Colonic mucosa (tissue), 4 donors: ENCODE measurements around the gene VPREB3. TPM values are rescaled to one million over a fixed set of nuclear protein-coding genes. Genes with fewer than 3 reads are reported as not detected.
A peak's percentile ranks its signal among the peaks of the same experiment; 100 is the strongest.

Experiments used
- DNase-seq: peaks from one replicate; pipeline ENCODE4 v3.0.0-alpha.2; 2020
- H3K27ac ChIP-seq: fragments of 200-600 bp; one replicate; pipeline ENCODE4 v1.8.0; 2021
- H3K27me3 ChIP-seq: fragments of 200-600 bp; one replicate; pipeline ENCODE4 v1.8.0; 2021
- H3K36me3 ChIP-seq: fragments of 200-600 bp; one replicate; pipeline ENCODE4 v1.8.0; 2021
- H3K4me1 ChIP-seq: fragments of 200-600 bp; one replicate; pipeline ENCODE4 v1.8.0; 2021; ENCODE audit warnings: mild to moderate bottlenecking
- H3K4me3 ChIP-seq: fragments of 200-600 bp; one replicate; pipeline ENCODE4 v1.8.0; 2021
- H3K9ac ChIP-seq, 2 donors: one replicate each; pipeline ENCODE4 v1.7.0; 2013; ENCODE audit warnings: control low read depth in 2 of 2, low read depth in 2 of 2, low read length in 2 of 2
- H3K9me3 ChIP-seq: fragments of 200-600 bp; one replicate; pipeline ENCODE4 v1.8.0; 2021
- intact Hi-C: fragments of 100-400 bp; cut with DNase I; formaldehyde crosslinking; loops from one replicate; pipeline ENCODE4 v1.14.1; 2022
- total RNA-seq, 2 donors: library from RNA; stranded (reverse); fragmentation: NEBNext Ultra II Directional in 1 of 2; extraction: Animal tissue kit (Norgen Biotek cat#: 25700) in 1 of 2; gene quantifications; one replicate each; pipeline ENCODE4 v1.2.1, GENCODE V29; 2021
- TF ChIP-seq, protein P1 (sequence below): fragments of 200-600 bp; IDR thresholded peaks from one replicate; pipeline ENCODE4 v1.8.0; 2022; ENCODE audit warnings: antibody characterized with exemption, mild to moderate bottlenecking
- donor health status: healthy.
- donor health status: DM: no; HTN: no; CAD: no.
- donor health status: DM: no; HTN: no; CAD: no.

Gene VPREB3
- total RNA-seq, 2 donors from 2014 or later: 1.2 to 1.9 TPM

DNA sequence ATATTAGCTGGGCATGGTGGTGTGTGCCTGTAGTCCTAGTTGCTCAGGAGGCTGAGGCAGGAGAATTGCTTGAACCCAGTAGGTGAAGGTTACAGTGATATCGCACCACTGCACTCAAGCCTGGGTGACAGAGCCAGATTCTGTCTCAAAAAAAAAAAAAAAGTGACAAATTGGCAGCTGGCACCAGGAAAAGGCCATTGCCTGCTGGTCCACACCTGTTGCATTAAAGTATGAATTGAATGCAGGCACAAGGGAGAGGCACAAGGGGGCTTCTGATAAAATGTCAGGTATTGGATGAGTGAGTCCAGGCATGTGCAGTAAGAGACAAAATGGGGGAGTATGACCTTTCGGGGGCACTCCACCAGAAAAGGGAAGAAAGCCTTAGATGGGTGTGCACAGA lies 31.5 kb downstream of the VPREB3 start:
- TF ChIP-seq, protein P1, sequence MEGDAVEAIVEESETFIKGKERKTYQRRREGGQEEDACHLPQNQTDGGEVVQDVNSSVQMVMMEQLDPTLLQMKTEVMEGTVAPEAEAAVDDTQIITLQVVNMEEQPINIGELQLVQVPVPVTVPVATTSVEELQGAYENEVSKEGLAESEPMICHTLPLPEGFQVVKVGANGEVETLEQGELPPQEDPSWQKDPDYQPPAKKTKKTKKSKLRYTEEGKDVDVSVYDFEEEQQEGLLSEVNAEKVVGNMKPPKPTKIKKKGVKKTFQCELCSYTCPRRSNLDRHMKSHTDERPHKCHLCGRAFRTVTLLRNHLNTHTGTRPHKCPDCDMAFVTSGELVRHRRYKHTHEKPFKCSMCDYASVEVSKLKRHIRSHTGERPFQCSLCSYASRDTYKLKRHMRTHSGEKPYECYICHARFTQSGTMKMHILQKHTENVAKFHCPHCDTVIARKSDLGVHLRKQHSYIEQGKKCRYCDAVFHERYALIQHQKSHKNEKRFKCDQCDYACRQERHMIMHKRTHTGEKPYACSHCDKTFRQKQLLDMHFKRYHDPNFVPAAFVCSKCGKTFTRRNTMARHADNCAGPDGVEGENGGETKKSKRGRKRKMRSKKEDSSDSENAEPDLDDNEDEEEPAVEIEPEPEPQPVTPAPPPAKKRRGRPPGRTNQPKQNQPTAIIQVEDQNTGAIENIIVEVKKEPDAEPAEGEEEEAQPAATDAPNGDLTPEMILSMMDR: no peak
- Histone ChIP-seq H3K4me3 (no peak overlapping the region), H3K27ac (no peak overlapping the region), H3K27me3 (no peaks in the 10 kb centered on the region), H3K36me3 (no peaks in the 10 kb centered on the region), H3K9me3 (no peaks in the 10 kb centered on the region), H3K9ac (no peak overlapping the region), H3K4me1 (no peaks in the 10 kb centered on the region)
- intact Hi-C loops: no loop called here
- DNase-seq: no peak

DNA sequence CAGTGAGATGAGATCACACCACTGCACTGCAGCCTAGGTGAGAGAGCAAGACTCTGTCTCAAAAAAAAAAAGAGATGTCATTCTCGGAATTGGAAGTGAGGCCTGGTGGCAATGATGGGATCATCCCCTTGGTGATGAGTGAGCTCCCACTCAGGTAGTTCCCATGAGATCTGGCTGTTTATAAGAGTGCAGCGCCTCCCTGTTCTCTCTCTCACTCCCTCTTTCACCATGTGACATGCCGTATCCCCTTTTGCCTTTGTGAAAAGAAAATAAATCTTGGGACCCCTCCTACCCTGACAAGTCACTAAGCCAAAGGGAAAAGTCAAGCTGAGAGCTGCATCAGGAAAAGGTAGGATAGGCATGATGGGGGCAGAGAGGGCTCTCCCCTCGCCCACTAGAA lies 32.1 kb downstream of the VPREB3 start:
- DNase-seq: no peak
- TF ChIP-seq, protein P1: no peak
- no peaks in the 10 kb centered on the region for H3K36me3 ChIP-seq
- no peak overlapping the region for H3K9ac ChIP-seq
- no peak overlapping the region for H3K4me3 ChIP-seq
- H3K27ac ChIP-seq: no peak overlapping the region
- intact Hi-C loops: no loop called here
- peaks cover 4% of the 10 kb centered on the region for H3K4me1 ChIP-seq
- no peaks in the 10 kb centered on the region for H3K27me3 ChIP-seq
- no peaks in the 10 kb centered on the region for H3K9me3 ChIP-seq

DNA sequence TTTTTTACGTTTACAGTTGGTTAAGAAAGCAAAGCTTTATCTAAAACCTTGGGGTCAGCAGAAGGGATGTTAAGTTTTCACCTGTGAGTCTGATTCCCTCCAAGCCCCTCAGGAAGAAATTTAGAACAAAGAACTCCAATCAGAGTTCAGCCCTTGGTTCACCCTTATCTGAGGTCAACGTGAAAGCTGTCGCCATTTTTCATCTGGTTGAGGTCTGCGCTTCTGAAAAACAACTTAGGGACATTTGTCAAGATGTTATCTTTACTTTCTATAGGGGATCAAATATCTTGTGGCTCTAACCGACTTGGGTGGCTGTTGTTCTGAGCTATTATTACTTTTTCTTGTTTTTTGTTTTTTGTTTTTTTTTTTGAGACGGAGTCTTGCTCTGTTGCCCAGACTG lies 33.4 kb downstream of the VPREB3 start:
- H3K9me3 ChIP-seq: no peaks in the 10 kb centered on the region
- H3K4me3 ChIP-seq: no peak overlapping the region
- DNase-seq: no peak
- no peaks in the 10 kb centered on the region for H3K36me3 ChIP-seq
- TF ChIP-seq, protein P1: no peak
- no peak overlapping the region for H3K27ac ChIP-seq
- H3K9ac ChIP-seq: no peak overlapping the region
- H3K4me1 ChIP-seq: peaks cover 8% of the 10 kb centered on the region
- intact Hi-C loops: no loop called here
- no peaks in the 10 kb centered on the region for H3K27me3 ChIP-seq

DNA sequence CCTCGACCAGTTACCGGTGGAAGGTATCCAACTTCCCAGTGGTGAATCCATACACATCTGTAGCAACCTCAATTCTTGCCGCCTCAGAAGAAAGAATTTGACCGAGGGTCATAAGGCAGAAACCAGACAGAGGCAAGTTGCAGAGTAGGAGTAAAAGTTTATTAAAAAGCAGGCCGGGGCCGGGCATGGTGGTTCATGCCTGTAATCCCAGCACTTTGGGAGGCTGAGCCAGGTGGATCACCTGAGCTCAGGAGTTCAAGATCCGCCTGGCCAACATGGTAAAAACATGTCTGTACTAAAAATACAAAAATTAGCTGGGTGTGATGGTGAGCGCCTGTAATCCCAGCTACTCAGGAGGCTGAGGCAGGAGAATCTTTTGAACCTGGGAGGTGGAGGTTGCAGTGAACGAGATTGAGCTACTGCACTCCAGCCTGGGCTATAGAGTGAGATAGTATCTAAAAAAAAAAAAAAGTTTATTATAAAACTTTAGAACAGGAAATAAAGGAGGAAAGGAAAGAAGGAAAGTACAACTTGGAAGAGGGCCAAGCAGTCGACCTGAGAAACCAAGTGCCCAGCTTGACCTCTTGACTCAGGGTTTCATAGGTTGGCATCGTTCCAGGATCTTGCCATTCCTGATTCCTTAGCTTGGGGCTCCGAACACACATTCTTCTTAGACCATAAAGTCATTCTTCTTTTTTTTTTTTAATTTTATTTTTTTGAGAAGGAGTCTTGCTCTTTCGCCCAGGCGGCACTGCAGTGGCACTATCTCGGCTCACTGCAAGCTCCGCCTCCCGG lies 35.7 kb downstream of the VPREB3 start:
- DNase-seq: peak; percentile 31
- Histone ChIP-seq H3K27ac (no peak overlapping the region), H3K9me3 (no peaks in the 10 kb centered on the region), H3K36me3 (no peaks in the 10 kb centered on the region), H3K4me3 (no peak overlapping the region), H3K4me1 (peaks cover 8% of the 10 kb centered on the region), H3K9ac (no peak overlapping the region), H3K27me3 (no peaks in the 10 kb centered on the region)
- intact Hi-C loops: no loop called here
- TF ChIP-seq, protein P1: no peak

DNA sequence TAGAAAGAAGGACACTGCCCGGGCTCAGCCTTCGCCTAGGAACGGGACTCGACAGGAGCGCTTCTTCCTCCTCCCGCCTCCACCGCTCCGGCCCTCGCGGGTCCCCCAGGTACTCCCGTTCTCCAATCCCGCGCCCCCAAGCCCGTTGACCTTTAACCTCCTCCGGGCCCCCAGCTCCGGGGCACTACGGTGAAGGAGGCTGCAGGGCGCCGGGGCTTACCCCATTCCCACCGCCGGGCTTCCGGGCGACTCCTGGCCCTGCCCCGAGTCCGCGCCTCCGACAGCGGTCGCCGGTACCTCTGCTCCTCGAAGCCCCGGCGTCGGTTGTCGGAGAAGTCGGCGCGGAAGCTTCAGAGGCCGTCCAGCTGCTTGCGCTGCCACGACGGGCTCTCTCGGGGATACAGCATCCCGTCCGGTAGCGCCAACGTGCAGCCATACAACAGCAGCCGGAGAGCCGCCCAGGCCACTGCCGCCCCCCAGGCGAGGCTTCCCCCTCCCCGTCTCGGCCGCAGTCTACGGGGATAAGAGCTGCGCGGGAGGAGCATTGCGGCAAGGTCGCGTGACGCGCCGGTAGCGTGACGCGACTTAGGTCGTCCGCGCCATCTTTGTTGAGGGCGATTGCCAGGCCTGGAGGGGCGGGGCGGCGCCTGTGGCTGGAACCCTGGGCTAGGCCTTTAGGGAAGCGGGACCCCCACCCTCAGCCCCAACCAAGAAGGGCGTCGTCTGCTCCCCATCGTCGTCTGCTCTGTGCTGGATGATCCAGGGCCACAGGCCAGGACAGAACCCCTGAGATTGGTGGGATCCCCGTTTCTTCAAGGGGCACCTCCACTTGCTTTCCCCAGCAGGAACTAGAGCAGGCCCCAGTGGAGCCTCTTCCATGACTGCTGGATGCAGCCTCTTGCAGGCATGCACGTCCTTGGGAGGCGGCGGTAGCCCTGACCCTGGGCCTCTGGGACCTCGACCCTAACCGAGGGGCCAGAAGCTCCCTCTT lies 37.1 kb downstream of the VPREB3 start:
- peak overlapping the region; percentile 69 for H3K27ac ChIP-seq
- peak overlapping the region; percentile 93 for H3K4me3 ChIP-seq
- H3K27me3 ChIP-seq: no peaks in the 10 kb centered on the region
- intact Hi-C loops: no loop called here
- H3K36me3 ChIP-seq: no peaks in the 10 kb centered on the region
- peak; percentile 89 for DNase-seq
- H3K4me1 ChIP-seq: peaks cover 8% of the 10 kb centered on the region
- peak overlapping the region; percentile 74 to 80 for H3K9ac ChIP-seq
- H3K9me3 ChIP-seq: no peaks in the 10 kb centered on the region
- TF ChIP-seq, protein P1: no peak
